CD14-positive monocyte (primary cell): ENCODE measurements around the gene SEC16A. TPM values are rescaled to one million over a fixed set of nuclear protein-coding genes. Genes with fewer than 3 reads are reported as not detected.

Source experiments
- DNase-seq, 3 donors: peaks; one replicate each; pipeline ENCODE4 v3.0.0-alpha.2; 2011 to 2022
- H2AFZ ChIP-seq: 2 replicates; pipeline ENCODE4 v1.6.0; 2012; ENCODE audit warnings: mild to moderate bottlenecking, low read depth, low read length, inconsistent platforms; ENCODE audit not compliant: insufficient read depth, poor library complexity, severe bottlenecking
- H3K27ac ChIP-seq, 2 donors: 1 replicate in 1 of 2; 2 replicates in 1 of 2; pipeline ENCODE4 v1.5.1; 2012 to 2013; ENCODE audit warnings: low read length in 2 of 2, control low read depth in 1 of 2, inconsistent platforms in 1 of 2, low read depth in 1 of 2, mild to moderate bottlenecking in 1 of 2
- H3K27me3 ChIP-seq, 2 donors: one replicate each; pipeline versions ENCODE4 v1.6.0 to v1.6.1; 2011 to 2013; ENCODE audit warnings: low read length in 2 of 2; ENCODE audit not compliant: control insufficient read depth in 2 of 2, insufficient read depth in 2 of 2
- H3K36me3 ChIP-seq, 2 donors: replicated peaks in 1 of 2; 1 replicate in 1 of 2; 2 replicates in 1 of 2; pipeline versions ENCODE4 v1.5.1 to v1.6.1; 2012 to 2013; ENCODE audit warnings: low read length in 2 of 2, control low read depth in 1 of 2, inconsistent platforms in 1 of 2, mild to moderate bottlenecking in 1 of 2; ENCODE audit not compliant: insufficient read depth in 2 of 2, control insufficient read depth in 1 of 2
- H3K4me1 ChIP-seq, 2 donors: 1 replicate in 1 of 2; 2 replicates in 1 of 2; pipeline versions ENCODE4 v1.5.1 to v1.6.1; 2012 to 2013; ENCODE audit warnings: low read length in 2 of 2, control low read depth in 1 of 2, inconsistent platforms in 1 of 2, mild to moderate bottlenecking in 1 of 2, moderate library complexity in 1 of 2; ENCODE audit not compliant: insufficient read depth in 2 of 2, control insufficient read depth in 1 of 2
- H3K4me2 ChIP-seq: replicated peaks from 2 replicates; pipeline ENCODE3; 2012; ENCODE audit warnings: low read length, moderate library complexity, mild to moderate bottlenecking; ENCODE audit not compliant: poor library complexity, severe bottlenecking; ENCODE audit errors: extremely low read depth
- H3K4me3 ChIP-seq, 3 experiments: fragments of 200-600 bp in 1 of 3; sonication (generic) in 1 of 3; replicated peaks in 1 of 3; 1 replicate in 2 of 3; 2 replicates in 1 of 3; pipeline ENCODE4 v1.5.1; 2011 to 2013; ENCODE audit warnings: low read length in 3 of 3, mild to moderate bottlenecking in 3 of 3, control low read depth in 2 of 3, low read depth in 2 of 3, inconsistent platforms in 1 of 3, moderate library complexity in 1 of 3
- H3K79me2 ChIP-seq: 2 replicates; pipeline ENCODE4 v1.6.0; 2012; ENCODE audit warnings: mild to moderate bottlenecking, control low read depth, inconsistent platforms, low read length, moderate library complexity; ENCODE audit not compliant: insufficient read depth
- H3K9ac ChIP-seq: 2 replicates; pipeline ENCODE4 v1.6.0; 2017; ENCODE audit warnings: low read length, mild to moderate bottlenecking; ENCODE audit not compliant: insufficient read depth, poor library complexity, severe bottlenecking
- H3K9me3 ChIP-seq, 2 donors: replicated peaks in 1 of 2; 1 replicate in 1 of 2; 2 replicates in 1 of 2; pipeline versions ENCODE4 v1.5.1 to v1.6.1; 2012 to 2013; ENCODE audit warnings: low read length in 2 of 2, control low read depth in 1 of 2; ENCODE audit not compliant: control insufficient read depth in 1 of 2, insufficient read depth in 1 of 2
- H4K20me1 ChIP-seq: 2 replicates; pipeline ENCODE4 v1.6.0; 2012; ENCODE audit warnings: mild to moderate bottlenecking, low read length, control low read depth, moderate library complexity; ENCODE audit not compliant: insufficient read depth
- H3K27ac Mint-ChIP-seq, 7 donors: one replicate each; pipeline ENCODE4 v1.8.0; 2020; ENCODE audit warnings: mild to moderate bottlenecking in 7 of 7, mixed read lengths in 7 of 7, moderate library complexity in 6 of 7, inconsistent platforms in 2 of 7
- H3K27me3 Mint-ChIP-seq, 3 donors: one replicate each; pipeline ENCODE4 v1.8.0; 2021 to 2022; ENCODE audit warnings: low read depth in 3 of 3, mild to moderate bottlenecking in 3 of 3, mixed read lengths in 3 of 3, moderate library complexity in 3 of 3, inconsistent platforms in 1 of 3
- H3K36me3 Mint-ChIP-seq, 2 donors: one replicate each; pipeline ENCODE4 v1.8.0; 2020; ENCODE audit warnings: mixed read lengths in 2 of 2, inconsistent platforms in 1 of 2, mild to moderate bottlenecking in 1 of 2
- H3K4me1 Mint-ChIP-seq: one replicate; pipeline ENCODE4 v1.8.0; 2020; ENCODE audit warnings: mild to moderate bottlenecking, mixed read lengths
- H3K4me3 Mint-ChIP-seq, 2 donors: one replicate each; pipeline ENCODE4 v1.8.0; 2020; ENCODE audit warnings: mild to moderate bottlenecking in 2 of 2, mixed read lengths in 2 of 2, moderate library complexity in 1 of 2
- H3K9me3 Mint-ChIP-seq, 7 donors: one replicate each; pipeline ENCODE4 v1.8.0; 2020 to 2022; ENCODE audit warnings: mixed read lengths in 7 of 7, mild to moderate bottlenecking in 6 of 7, moderate library complexity in 6 of 7, inconsistent platforms in 2 of 7
- WGBS: methylation state at CpG from one replicate; pipeline ENCODE4 v1.1.5; 2013; ENCODE audit warnings: missing lambda C conversion rate; ENCODE audit not compliant: insufficient coverage; 5-methylcytosine and 5-hydroxymethylcytosine counted together
- intact Hi-C, 2 donors: fragments of 100-400 bp; cut with micrococcal nuclease; formaldehyde crosslinking; loops; one replicate each; pipeline versions ENCODE4 v1.15.0 to v1.15.1; 2023
- polyA plus RNA-seq, 3 donors: library from polyadenylated mRNA; depleted of rRNA in 1 of 3; unstranded in 2 of 3; stranded (reverse) in 1 of 3; fragments of 300-500 nt in 2 of 3; fragments of >200 nt in 1 of 3; fragmentation: Illumina TruSeq in 2 of 3; gene quantifications; 1 replicate in 2 of 3; 2 replicates in 1 of 3; pipeline ENCODE4 v1.2.3, GENCODE V29; 2012 to 2021
- TF ChIP-seq, protein P1 (sequence below): fragments of 200-600 bp; IDR thresholded peaks from one replicate; pipeline ENCODE4 v1.8.0; 2022; ENCODE audit warnings: antibody characterized with exemption, mild to moderate bottlenecking

Gene SEC16A
- polyA plus RNA-seq, 3 donors = 11.1 to 36.8 (median 19.1) TPM

DNA sequence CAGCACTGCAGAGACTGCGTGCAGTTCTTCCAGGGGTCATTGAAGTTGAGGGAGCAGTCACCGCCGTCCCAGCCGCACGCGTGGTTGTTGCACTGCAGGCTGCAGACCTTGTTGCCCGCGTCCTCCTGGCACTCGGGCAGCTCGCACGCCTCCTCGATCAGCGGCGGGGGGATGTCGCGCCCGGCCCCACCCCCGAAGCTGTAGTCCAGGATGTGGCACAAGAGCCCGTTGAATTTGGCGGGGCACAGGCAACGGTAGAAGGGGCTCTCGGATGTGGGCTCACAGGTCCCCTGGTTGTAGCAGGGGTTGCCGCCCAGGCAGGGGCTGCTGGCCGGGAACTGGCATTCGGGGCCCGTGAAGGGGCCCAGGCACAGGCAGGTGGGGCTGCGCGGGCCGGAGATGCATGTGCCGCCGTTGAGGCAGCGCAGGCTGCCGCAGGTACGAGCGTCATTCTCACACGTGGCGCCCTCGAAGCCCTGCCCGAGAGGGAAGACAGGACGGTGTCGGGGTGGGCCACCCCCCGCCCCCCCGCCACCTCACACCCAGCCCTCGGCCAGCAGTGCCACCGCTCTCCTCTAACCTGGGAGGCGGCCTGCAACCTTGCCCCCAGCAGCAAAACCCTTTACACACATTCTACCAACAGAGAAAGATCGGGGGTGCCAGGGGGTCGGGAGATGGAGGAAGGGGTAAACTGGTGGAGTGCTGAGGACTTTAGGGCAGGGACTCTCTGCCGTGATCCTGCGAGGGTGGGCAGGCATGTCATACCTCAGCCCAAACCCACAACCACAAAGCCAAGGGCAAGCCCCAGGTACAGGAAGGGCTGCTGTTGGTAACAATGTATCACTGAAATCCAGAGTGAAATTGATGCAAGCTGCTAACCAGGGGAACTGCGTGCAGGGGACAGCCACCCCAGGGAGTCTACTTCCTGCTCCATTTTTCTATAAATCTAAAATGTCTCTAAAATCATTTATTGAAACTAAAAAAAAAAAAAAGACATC lies 22.9 kb upstream of the SEC16A start:
- H3K27me3 Mint-ChIP-seq = peaks cover 0 to 2% (median 0%) of the 10 kb centered on the region in 3 donors
- no peak overlapping the region for H3K4me3 Mint-ChIP-seq
- H4K20me1 ChIP-seq = peaks cover 99% of the 10 kb centered on the region
- H2AFZ ChIP-seq = no peak overlapping the region
- peaks cover 56 to 94% of the 10 kb centered on the region in 2 donors for H3K36me3 Mint-ChIP-seq
- intact Hi-C loops = no loop called here
- H3K27ac Mint-ChIP-seq = no peak overlapping the region
- H3K36me3 ChIP-seq = peaks cover 95 to 100% of the 10 kb centered on the region in 2 donors
- H3K9ac ChIP-seq = no peak overlapping the region
- no peaks in the 10 kb centered on the region for H3K4me1 ChIP-seq
- no peaks in the 10 kb centered on the region for H3K79me2 ChIP-seq
- DNase-seq = no peak
- H3K9me3 ChIP-seq = no peaks in the 10 kb centered on the region
- no peaks in the 10 kb centered on the region for H3K9me3 Mint-ChIP-seq
- no peak overlapping the region for H3K4me3 ChIP-seq
- H3K27ac ChIP-seq = no peak overlapping the region
- 97% methylated on average over 39 of the region's 51 CpGs for WGBS
- TF ChIP-seq, protein P1, sequence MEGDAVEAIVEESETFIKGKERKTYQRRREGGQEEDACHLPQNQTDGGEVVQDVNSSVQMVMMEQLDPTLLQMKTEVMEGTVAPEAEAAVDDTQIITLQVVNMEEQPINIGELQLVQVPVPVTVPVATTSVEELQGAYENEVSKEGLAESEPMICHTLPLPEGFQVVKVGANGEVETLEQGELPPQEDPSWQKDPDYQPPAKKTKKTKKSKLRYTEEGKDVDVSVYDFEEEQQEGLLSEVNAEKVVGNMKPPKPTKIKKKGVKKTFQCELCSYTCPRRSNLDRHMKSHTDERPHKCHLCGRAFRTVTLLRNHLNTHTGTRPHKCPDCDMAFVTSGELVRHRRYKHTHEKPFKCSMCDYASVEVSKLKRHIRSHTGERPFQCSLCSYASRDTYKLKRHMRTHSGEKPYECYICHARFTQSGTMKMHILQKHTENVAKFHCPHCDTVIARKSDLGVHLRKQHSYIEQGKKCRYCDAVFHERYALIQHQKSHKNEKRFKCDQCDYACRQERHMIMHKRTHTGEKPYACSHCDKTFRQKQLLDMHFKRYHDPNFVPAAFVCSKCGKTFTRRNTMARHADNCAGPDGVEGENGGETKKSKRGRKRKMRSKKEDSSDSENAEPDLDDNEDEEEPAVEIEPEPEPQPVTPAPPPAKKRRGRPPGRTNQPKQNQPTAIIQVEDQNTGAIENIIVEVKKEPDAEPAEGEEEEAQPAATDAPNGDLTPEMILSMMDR = no peak
- no peaks in the 10 kb centered on the region for H3K4me1 Mint-ChIP-seq
- no peaks in the 10 kb centered on the region for H3K27me3 ChIP-seq
- H3K4me2 ChIP-seq = no peak overlapping the region

DNA sequence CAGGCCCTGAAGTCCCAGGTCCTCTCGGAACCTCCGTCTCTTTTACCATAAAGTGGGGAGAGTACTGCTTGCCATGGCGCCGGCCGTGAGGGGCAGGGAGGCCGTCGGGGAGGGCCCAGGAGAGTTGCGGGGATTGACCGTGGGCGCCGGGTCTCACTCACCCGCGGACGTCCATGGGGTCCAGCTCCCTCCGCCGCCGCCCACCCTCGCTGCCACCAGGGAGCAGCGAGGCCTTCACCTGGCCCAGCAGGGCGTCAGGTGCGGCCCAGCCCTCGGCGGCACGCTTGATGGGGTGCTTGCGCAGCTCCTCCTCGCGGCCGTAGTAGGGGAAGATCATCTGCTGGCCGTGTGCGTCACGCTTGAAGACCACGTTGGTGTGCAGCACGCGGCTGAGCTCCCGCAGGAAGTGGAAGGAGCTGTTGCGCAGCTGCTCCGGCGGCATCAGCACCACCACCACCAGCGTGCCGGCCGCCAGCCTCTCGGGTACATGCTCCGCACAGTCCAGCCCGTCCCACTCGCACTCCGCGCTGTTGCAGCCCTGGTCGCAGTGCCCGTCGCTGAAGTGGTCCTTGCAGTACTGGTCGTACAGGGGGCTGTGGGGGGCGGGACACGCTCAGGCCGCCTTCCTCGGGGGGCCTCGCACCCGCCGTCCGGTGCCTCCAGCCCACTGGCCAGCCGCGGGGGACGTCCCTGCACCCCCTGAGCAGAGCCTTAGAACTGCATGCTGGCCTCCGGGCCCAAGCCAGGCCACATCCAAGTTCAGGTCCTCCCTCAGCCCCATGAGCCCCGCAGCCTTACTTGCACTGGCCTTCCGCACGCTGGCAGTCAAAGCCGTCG lies 21.9 kb upstream of the SEC16A start:
- Histone ChIP-seq H3K36me3 (peaks cover 95 to 100% of the 10 kb centered on the region in 2 donors), H3K27ac (no peak overlapping the region), H3K27me3 (no peaks in the 10 kb centered on the region), H3K4me1 (no peaks in the 10 kb centered on the region), H3K9ac (no peak overlapping the region), H3K79me2 (no peaks in the 10 kb centered on the region), H3K4me2 (no peak overlapping the region), H3K9me3 (no peaks in the 10 kb centered on the region), H4K20me1 (peaks cover 99% of the 10 kb centered on the region), H3K4me3 (no peak overlapping the region), H2AFZ (no peak overlapping the region)
- Mint-ChIP-seq H3K36me3 (peaks cover 62 to 94% of the 10 kb centered on the region in 2 donors), H3K4me3 (no peak overlapping the region), H3K27ac (no peak overlapping the region), H3K9me3 (no peaks in the 10 kb centered on the region), H3K4me1 (no peaks in the 10 kb centered on the region), H3K27me3 (peaks cover 0 to 2% (median 0%) of the 10 kb centered on the region in 3 donors)
- DNase-seq = no peak
- 95% methylated on average over 61 of the region's 68 CpGs for WGBS
- intact Hi-C loops = no loop called here
- TF ChIP-seq, protein P1 = no peak
